ENCODE data around the gene EIF4EBP3.
A peak's percentile ranks its signal among the peaks of the same experiment; 100 is the strongest.

EIF4EBP3 gene

GRCh38 chr5:140547508-140548299 lies at the start of gene EIF4EBP3:
TSS of gene EIF4EBP3 (plus strand) at chr5:140547662. CDS start at chr5:140547738, 76 bp downstream.
- peak; percentile 78 to 87 (median 80) for DNase-seq (ENCODE audit: low read depth in 3 of 3)

- no peak for DNase-seq (ENCODE audit: low read depth in 3 of 3)
These were observed 49.6 kb upstream of the EIF4EBP3 start for GRCh38 chr5:140497897-140498296.

- DNase-seq (ENCODE audit: low read depth in 3 of 3): no peak
These were observed 48.9 kb upstream of the EIF4EBP3 start for GRCh38 chr5:140498591-140498990.

- DNase-seq (ENCODE audit: low read depth in 3 of 3): no peak
These were observed 44.6 kb upstream of the EIF4EBP3 start for GRCh38 chr5:140502834-140503233.

GRCh38 chr5:140509898-140510297 lies 37.6 kb upstream of the EIF4EBP3 start:
- no peak for DNase-seq (ENCODE audit: low read depth in 3 of 3)

GRCh38 chr5:140513124-140513523 lies 34.3 kb upstream of the EIF4EBP3 start:
- DNase-seq (ENCODE audit: low read depth in 3 of 3): no peak

GRCh38 chr5:140524003-140524402 lies 23.5 kb upstream of the EIF4EBP3 start:
- DNase-seq (ENCODE audit: low read depth in 3 of 3): no peak

- DNase-seq (ENCODE audit: low read depth in 3 of 3): no peak
These were observed 7.2 kb upstream of the EIF4EBP3 start for GRCh38 chr5:140540227-140540626.

- DNase-seq (ENCODE audit: low read depth in 3 of 3): no peak
These were observed 4.5 kb upstream of the EIF4EBP3 start for GRCh38 chr5:140542972-140543371.

- DNase-seq (ENCODE audit: low read depth in 3 of 3): no peak
These were observed 2.5 kb upstream of the EIF4EBP3 start for GRCh38 chr5:140544986-140545385.

GRCh38 chr5:140545606-140546005 lies 1.9 kb upstream of the EIF4EBP3 start:
- DNase-seq (ENCODE audit: low read depth in 3 of 3): no peak

GRCh38 chr5:140546851-140547507 lies 483 bp upstream of the EIF4EBP3 start:
- no peak for DNase-seq (ENCODE audit: low read depth in 3 of 3)

- DNase-seq (ENCODE audit: low read depth in 3 of 3): no peak
These were observed 832 bp downstream of the EIF4EBP3 start for GRCh38 chr5:140548300-140548688.

- DNase-seq (ENCODE audit: low read depth in 3 of 3): no peak
These were observed 1.3 kb downstream of the EIF4EBP3 start for GRCh38 chr5:140548791-140549190.

GRCh38 chr5:140549237-140550144 lies 2.0 kb downstream of the EIF4EBP3 start:
- no peak for DNase-seq (ENCODE audit: low read depth in 3 of 3)

- no peak for DNase-seq (ENCODE audit: low read depth in 3 of 3)
These were observed 3.0 kb downstream of the EIF4EBP3 start for GRCh38 chr5:140550147-140551079.

GRCh38 chr5:140551872-140552271 lies 4.4 kb downstream of the EIF4EBP3 start:
- DNase-seq (ENCODE audit: low read depth in 3 of 3): no peak

GRCh38 chr5:140553657-140554056 lies 6.2 kb downstream of the EIF4EBP3 start:
- no peak for DNase-seq (ENCODE audit: low read depth in 3 of 3)

GRCh38 chr5:140554454-140554853 lies 7.0 kb downstream of the EIF4EBP3 start:
- DNase-seq (ENCODE audit: low read depth in 3 of 3): no peak

GRCh38 chr5:140555747-140556312 lies 8.4 kb downstream of the EIF4EBP3 start:
- no peak for DNase-seq (ENCODE audit: low read depth in 3 of 3)

GRCh38 chr5:140556438-140556837 lies 9.0 kb downstream of the EIF4EBP3 start:
- DNase-seq (ENCODE audit: low read depth in 3 of 3): no peak
